H1 (cell line): ENCODE data around the gene SPDYC. TPM values are rescaled to one million over a fixed set of nuclear protein-coding genes. Genes with fewer than 3 reads are reported as not detected.

Experiments
- CTCF ChIA-PET: fragments of 300-600 bp; sonication (Branson Sonifier 250); formaldehyde crosslinking; loops from one replicate; lab custom pipeline; 2021; ENCODE audit not compliant: partially characterized antibody; lab: Charles Lee
- POLR2A ChIA-PET: fragments of 300-600 bp; sonication (Branson Sonifier 250); formaldehyde crosslinking; loops from one replicate; lab custom pipeline; 2021; ENCODE audit warnings: inconsistent platforms; ENCODE audit not compliant: partially characterized antibody; lab: Charles Lee
- DNase-seq, 2 experiments: peaks; one replicate each; pipeline versions ENCODE4 v3.0.0 to v3.0.0-alpha.2; 2010 to 2022; ENCODE audit warnings: low spot score in 2 of 2, low read depth in 1 of 2, mixed read lengths in 1 of 2
- FAIRE-seq: peaks from 2 replicates; lab custom pipeline; 2011; peaks lifted over from hg19 to GRCh38; lab: Jason Lieb, UNC
- H2AFZ ChIP-seq: 2 replicates; pipeline ENCODE4 v1.8.1; 2012; ENCODE audit warnings: low read length, inconsistent platforms
- H2AK5ac ChIP-seq: 2 replicates; pipeline ENCODE4 v1.6.1; 2013; ENCODE audit warnings: low read depth, low read length
- H2BK120ac ChIP-seq: replicated peaks from 2 replicates; pipeline ENCODE3; 2013; ENCODE audit warnings: low read depth, low read length, inconsistent platforms
- H2BK12ac ChIP-seq: 2 replicates; pipeline ENCODE4 v1.6.1; 2013; ENCODE audit warnings: low read depth, low read length
- H2BK15ac ChIP-seq: 2 replicates; pipeline ENCODE4 v1.6.1; 2013; ENCODE audit warnings: low read length
- H2BK20ac ChIP-seq: 2 replicates; pipeline ENCODE4 v1.6.1; 2013; ENCODE audit warnings: low read length
- H2BK5ac ChIP-seq: 2 replicates; pipeline ENCODE4 v1.6.1; 2013; ENCODE audit warnings: low read depth, low read length
- H3K14ac ChIP-seq: 2 replicates; pipeline ENCODE4 v1.6.1; 2013; ENCODE audit warnings: inconsistent platforms; ENCODE audit not compliant: insufficient read length
- H3K18ac ChIP-seq: 2 replicates; pipeline ENCODE4 v1.6.1; 2013; ENCODE audit warnings: low read length; ENCODE audit errors: extremely low read depth
- H3K23ac ChIP-seq: 2 replicates; pipeline ENCODE4 v1.6.1; 2013; ENCODE audit warnings: inconsistent platforms; ENCODE audit not compliant: insufficient read length
- H3K23me2 ChIP-seq: 2 replicates; pipeline ENCODE4 v1.6.1; 2013; ENCODE audit warnings: low read depth, low read length
- H3K27ac ChIP-seq: 2 replicates; pipeline ENCODE4 v1.6.1; 2011; ENCODE audit warnings: low read depth, low read length, inconsistent platforms
- H3K27me3 ChIP-seq, 4 experiments: replicated peaks in 1 of 4; 1 replicate in 1 of 4; 2 replicates in 3 of 4; pipeline versions ENCODE4 v1.6.1 to v1.8.1; 2011 to 2013; ENCODE audit warnings: low read length in 3 of 4, mild to moderate bottlenecking in 3 of 4, inconsistent platforms in 2 of 4, mixed read lengths in 2 of 4, moderate library complexity in 1 of 4; ENCODE audit not compliant: control insufficient read depth in 3 of 4, insufficient read depth in 3 of 4; ENCODE audit errors: extremely low read depth in 1 of 4
- H3K36me3 ChIP-seq, 4 experiments: 2 replicates each; pipeline versions ENCODE4 v1.6.1 to v1.8.1; 2011 to 2013; ENCODE audit warnings: mild to moderate bottlenecking in 4 of 4, low read length in 3 of 4, moderate library complexity in 2 of 4, control low read depth in 1 of 4, inconsistent platforms in 1 of 4; ENCODE audit not compliant: insufficient read depth in 4 of 4, control insufficient read depth in 2 of 4
- H3K4ac ChIP-seq: replicated peaks from 2 replicates; pipeline ENCODE3; 2013; ENCODE audit warnings: low read length, low read depth, mixed read lengths, inconsistent platforms; ENCODE audit not compliant: insufficient read length
- H3K4me1 ChIP-seq, 4 experiments: replicated peaks in 1 of 4; 1 replicate in 1 of 4; 2 replicates in 3 of 4; pipeline versions ENCODE4 v1.6.1 to v1.8.1; 2011 to 2013; ENCODE audit warnings: low read length in 3 of 4, inconsistent platforms in 2 of 4, mixed read lengths in 1 of 4; ENCODE audit not compliant: insufficient read depth in 4 of 4, control insufficient read depth in 3 of 4
- H3K4me2 ChIP-seq, 2 experiments: 2 replicates each; pipeline versions ENCODE4 v1.6.1 to v1.8.1; 2011 to 2013; ENCODE audit warnings: low read depth in 2 of 2, low read length in 2 of 2, control low read depth in 1 of 2, inconsistent platforms in 1 of 2, mild to moderate bottlenecking in 1 of 2; ENCODE audit not compliant: insufficient read depth in 1 of 2
- H3K4me3 ChIP-seq, 4 experiments: fragments of 200-600, 300-600 bp in 1 of 4; sonication (generic), shearing (Covaris generic), sonication (Bioruptor Twin) in 1 of 4; 2 replicates each; pipeline versions ENCODE4 v1.5.1 to v1.8.1; 2011 to 2016; ENCODE audit warnings: low read length in 4 of 4, low read depth in 3 of 4, control low read depth in 2 of 4, inconsistent platforms in 2 of 4, mild to moderate bottlenecking in 2 of 4, mixed read lengths in 1 of 4, moderate library complexity in 1 of 4; ENCODE audit not compliant: insufficient read depth in 2 of 4; ENCODE audit errors: extremely low read depth in 1 of 4
- H3K56ac ChIP-seq: replicated peaks from 2 replicates; pipeline ENCODE3; 2013; ENCODE audit warnings: low read depth, mild to moderate bottlenecking, mixed read lengths, low read length, inconsistent platforms; ENCODE audit not compliant: insufficient read length
- H3K79me1 ChIP-seq: 2 replicates; pipeline ENCODE4 v1.6.1; 2013; ENCODE audit warnings: low read depth, low read length, control low read depth
- H3K79me2 ChIP-seq, 2 experiments: 2 replicates each; pipeline versions ENCODE4 v1.6.1 to v1.8.1; 2012 to 2013; ENCODE audit warnings: low read length in 2 of 2, mild to moderate bottlenecking in 2 of 2, inconsistent platforms in 1 of 2; ENCODE audit not compliant: insufficient read depth in 2 of 2, control insufficient read depth in 1 of 2
- H3K9ac ChIP-seq, 4 experiments: replicated peaks in 1 of 4; 1 replicate in 1 of 4; 2 replicates in 3 of 4; pipeline versions ENCODE4 v1.6.1 to v1.8.1; 2011 to 2013; ENCODE audit warnings: low read depth in 3 of 4, low read length in 3 of 4, control low read depth in 2 of 4, mild to moderate bottlenecking in 2 of 4, moderate library complexity in 2 of 4, inconsistent platforms in 1 of 4; ENCODE audit errors: extremely low read depth in 1 of 4
- H3K9me3 ChIP-seq, 2 experiments: 2 replicates each; pipeline versions ENCODE4 v1.6.1 to v1.8.1; 2012 to 2013; ENCODE audit warnings: mild to moderate bottlenecking in 2 of 2, moderate library complexity in 2 of 2, control low read depth in 1 of 2, inconsistent platforms in 1 of 2, low read depth in 1 of 2, low read length in 1 of 2, mixed read lengths in 1 of 2; ENCODE audit not compliant: insufficient read depth in 2 of 2
- H4K20me1 ChIP-seq, 2 experiments: replicated peaks in 1 of 2; 2 replicates each; pipeline versions ENCODE3 to v1.8.1; 2011 to 2013; ENCODE audit warnings: inconsistent platforms in 2 of 2, low read length in 2 of 2, mild to moderate bottlenecking in 1 of 2; ENCODE audit not compliant: insufficient read depth in 2 of 2, control insufficient read depth in 1 of 2
- H4K5ac ChIP-seq: 2 replicates; pipeline ENCODE4 v1.6.1; 2013; ENCODE audit warnings: low read length, low read depth, mixed read lengths, inconsistent platforms; ENCODE audit not compliant: insufficient read length
- H4K8ac ChIP-seq: 2 replicates; pipeline ENCODE4 v1.8.0; 2013; ENCODE audit warnings: mild to moderate bottlenecking, moderate library complexity, low read length, inconsistent platforms; ENCODE audit not compliant: insufficient read depth; ENCODE audit errors: extremely low read depth
- H4K91ac ChIP-seq: replicated peaks from 2 replicates; pipeline ENCODE3; 2013; ENCODE audit warnings: low read length, mixed read lengths, inconsistent platforms; ENCODE audit not compliant: insufficient read length
- BCL11A ChIP-seq, 2 experiments: IDR thresholded peaks; one replicate each; pipeline ENCODE4 v1.6.1; 2011; ENCODE audit warnings: low read depth in 2 of 2, low read length in 2 of 2, mild to moderate bottlenecking in 2 of 2
- CBX5 ChIP-seq: fragments of 300-800, 300-1000 bp; sonication (generic); IDR thresholded peaks from 2 replicates; pipeline ENCODE4 v1.7.1; 2016; ENCODE audit warnings: antibody characterized with exemption, low read length, low read depth
- EGR1 ChIP-seq: IDR thresholded peaks from 2 replicates; pipeline ENCODE4 v1.6.1; 2011; ENCODE audit warnings: low read depth, low read length, borderline replicate concordance
- EZH2 ChIP-seq: fragments of 200-600 bp; sonication (generic); IDR thresholded peaks from 2 replicates; pipeline ENCODE4 v1.7.1; 2012; ENCODE audit warnings: low read depth, mild to moderate bottlenecking, moderate library complexity, low read length, inconsistent platforms; ENCODE audit not compliant: severe bottlenecking
- MAFK ChIP-seq: IDR thresholded peaks from 2 replicates; pipeline ENCODE4 v1.6.1; 2012; ENCODE audit warnings: low read depth, mild to moderate bottlenecking, improper control_type of control experiment, low read length
- RFX5 ChIP-seq: IDR thresholded peaks from 2 replicates; pipeline ENCODE4 v1.6.1; 2011; ENCODE audit warnings: low read depth, low read length, improper control_type of control experiment, borderline replicate concordance
- SAP30 ChIP-seq: fragments of 300-600 bp; sonication (generic); IDR thresholded peaks from 2 replicates; pipeline ENCODE4 v1.7.1; 2012; ENCODE audit warnings: low read length, moderate library complexity, mild to moderate bottlenecking, inconsistent platforms; ENCODE audit not compliant: insufficient read depth, insufficient replicate concordance
- SIN3A ChIP-seq, 2 experiments: IDR thresholded peaks in 1 of 2; conservative IDR thresholded peaks in 1 of 2; 2 replicates each; pipeline ENCODE4 v1.6.1; 2011 to 2012; ENCODE audit warnings: low read length in 2 of 2, improper control_type of control experiment in 1 of 2, low read depth in 1 of 2, mild to moderate bottlenecking in 1 of 2
- TAF7 ChIP-seq: optimal IDR thresholded peaks from 2 replicates; pipeline ENCODE3; 2011; ENCODE audit warnings: low read depth, mild to moderate bottlenecking, inconsistent platforms, low read length, moderate library complexity, borderline replicate concordance
- TCF12 ChIP-seq: IDR thresholded peaks from 2 replicates; pipeline ENCODE4 v1.6.1; 2011; ENCODE audit warnings: low read depth, mild to moderate bottlenecking, low read length
- ZNF274 ChIP-seq: IDR thresholded peaks from 2 replicates; pipeline ENCODE4 v1.7.0; 2012; ENCODE audit warnings: low read length, borderline replicate concordance; ENCODE audit errors: extremely low read depth
- WGBS, 2 experiments: shearing (Covaris generic) in 1 of 2; methylation state at CpG; one replicate each; pipeline versions ENCODE4 v1.1.6 to v1.1.7; 2013 to 2015; ENCODE audit warnings: low lambda C conversion rate in 2 of 2, mixed read lengths in 2 of 2, inconsistent platforms in 1 of 2, low coverage in 1 of 2, missing lambda C conversion rate in 1 of 2; ENCODE audit not compliant: insufficient replicate concordance in 2 of 2, insufficient coverage in 1 of 2, insufficient read length in 1 of 2; ENCODE audit errors: extremely low coverage in 1 of 2, missing lambda C conversion rate in 1 of 2; 5-methylcytosine and 5-hydroxymethylcytosine counted together
- polyA plus RNA-seq, 7 experiments: library from polyadenylated mRNA; depleted of rRNA in 3 of 7; stranded (reverse) in 5 of 7; unstranded in 2 of 7; fragments of >200 nt in 5 of 7; fragments of 200-250 nt in 2 of 7; gene quantifications; 1 replicate in 5 of 7; 2 replicates in 1 of 7; 4 replicates in 1 of 7; pipeline versions ENCODE4 v1.2.1 to v1.2.3, GENCODE V29; 2011 to 2013; ENCODE audit warnings: missing spikeins in 2 of 7, mixed read lengths in 2 of 7
- total RNA-seq: library from RNA; stranded (reverse); fragmentation: NEBNext Ultra II Directional; extraction: Animal tissue kit (Norgen Biotek cat#: 25700); gene quantifications from 2 replicates; pipeline ENCODE4 v1.2.1, GENCODE V29; 2021

Gene SPDYC
- total and polyA plus RNA-seq, 2 of the 8 experiments (the other 6 are each of a cell fraction or from before 2014, with no cell fraction given) = 0.15 TPM; not detected in 1

GRCh38 chr11:65157336-65157735 is 12.7 kb upstream of the SPDYC start:
- no peak overlapping the region for H3K18ac ChIP-seq
- no peak overlapping the region for H3K14ac ChIP-seq
- H3K79me1 ChIP-seq = no peaks in the 10 kb centered on the region
- H3K27me3 ChIP-seq = no peaks in the 10 kb centered on the region
- no peak overlapping the region for H2AK5ac ChIP-seq
- no peak overlapping the region for H4K8ac ChIP-seq
- no peaks in the 10 kb centered on the region for H3K36me3 ChIP-seq
- no peak for DNase-seq
- no peak overlapping the region for H3K23ac ChIP-seq
- H3K23me2 ChIP-seq = no peaks in the 10 kb centered on the region
- TF ChIP-seq EGR1 (no peak), BCL11A (IDR thresholded peaks at IDR 0.05; ENCODE audit: low read depth in 2 of 2, low read length in 2 of 2) (no peak), SIN3A (conservative IDR thresholded peaks at IDR 0.05 in 1 of 2, IDR thresholded peaks at IDR 0.05 in 1 of 2; ENCODE audit: low read depth in 1 of 2, low read length in 2 of 2) (no peak), MAFK (no peak), CBX5 (no peak), SAP30 (no peak), RFX5 (no peak), TCF12 (no peak), TAF7 (no peak), EZH2 (no peak), ZNF274 (no peak)
- H3K4ac ChIP-seq = no peak overlapping the region
- ChIA-PET POLR2A (interaction anchor here (1.4 kb wide), 1 partner anchor 31 kb away, joined by 3 read pairs; no protein-coding TSS in a partner anchor), CTCF (interaction anchor here (0.9 kb wide), 1 partner anchor 24 kb away, joined by 4 read pairs; the partner anchor contains the start of gene CAPN1)
- no peaks in the 10 kb centered on the region for H3K4me1 ChIP-seq
- no peak overlapping the region for H4K5ac ChIP-seq
- H2BK12ac ChIP-seq = no peak overlapping the region
- H3K4me3 ChIP-seq = no peak overlapping the region
- H4K91ac ChIP-seq = no peak overlapping the region
- no peak overlapping the region for H2BK120ac ChIP-seq
- H2BK15ac ChIP-seq = no peak overlapping the region
- 88% methylated on average over 3 of the region's 3 CpGs; no CpG with 5 or more reads in 1 of the 2 experiments for WGBS, 2 experiments
- FAIRE-seq = no peak
- H2BK5ac ChIP-seq = no peak overlapping the region
- no peaks in the 10 kb centered on the region for H4K20me1 ChIP-seq
- H3K56ac ChIP-seq = no peak overlapping the region
- H3K9me3 ChIP-seq = no peaks in the 10 kb centered on the region
- no peaks in the 10 kb centered on the region for H3K79me2 ChIP-seq
- no peak overlapping the region for H3K27ac ChIP-seq
- H3K9ac ChIP-seq = no peak overlapping the region
- H2BK20ac ChIP-seq = no peak overlapping the region
- no peak overlapping the region for H3K4me2 ChIP-seq
- H2AFZ ChIP-seq = no peak overlapping the region
